ENCODE results near the gene GARNL3. TPM values are rescaled to one million over a fixed set of nuclear protein-coding genes. Genes with fewer than 3 reads are reported as not detected.

GARNL3 gene
- total RNA-seq, 1 experiment from 2014 or later = 1.3 TPM

- no peak for DNase-seq (ENCODE audit: low read depth)
These were observed 85.0 kb downstream of the GARNL3 start for GRCh38 chr9:127349483-127350113.

GRCh38 chr9:127351182-127352166, 86.9 kb downstream of the GARNL3 start:
- DNase-seq (ENCODE audit: low read depth) = no peak

- DNase-seq (ENCODE audit: low read depth) = no peak
These were observed 89.3 kb downstream of the GARNL3 start for GRCh38 chr9:127353882-127354281.

- DNase-seq (ENCODE audit: low read depth) = no peak
These were observed 92.3 kb downstream of the GARNL3 start for GRCh38 chr9:127356906-127357305.

GRCh38 chr9:127358023-127358535, 93.5 kb downstream of the GARNL3 start:
- DNase-seq (ENCODE audit: low read depth) = no peak

GRCh38 chr9:127358770-127359169, 94.2 kb downstream of the GARNL3 start:
- DNase-seq (ENCODE audit: low read depth) = no peak

- DNase-seq (ENCODE audit: low read depth) = peak; percentile 26
These were observed 95.7 kb downstream of the GARNL3 start for GRCh38 chr9:127360250-127360649.

- DNase-seq (ENCODE audit: low read depth) = peak; percentile 18
These were observed 96.3 kb downstream of the GARNL3 start for GRCh38 chr9:127360829-127361228.

GRCh38 chr9:127361561-127361960, 97.0 kb downstream of the GARNL3 start:
- no peak for DNase-seq (ENCODE audit: low read depth)

GRCh38 chr9:127362829-127363228, 98.3 kb downstream of the GARNL3 start:
- no peak for DNase-seq (ENCODE audit: low read depth)

- no peak for DNase-seq (ENCODE audit: low read depth)
These were observed 100.9 kb downstream of the GARNL3 start for GRCh38 chr9:127365461-127365860.

GRCh38 chr9:127366594-127366993, 102.0 kb downstream of the GARNL3 start:
- DNase-seq (ENCODE audit: low read depth) = no peak

GRCh38 chr9:127368852-127369402, 104.4 kb downstream of the GARNL3 start:
- DNase-seq (ENCODE audit: low read depth) = no peak

- no peak for DNase-seq (ENCODE audit: low read depth)
These were observed 104.9 kb downstream of the GARNL3 start for GRCh38 chr9:127369428-127369827.

- DNase-seq (ENCODE audit: low read depth) = no peak
These were observed 105.6 kb downstream of the GARNL3 start for GRCh38 chr9:127370147-127370579.

- no peak for DNase-seq (ENCODE audit: low read depth)
These were observed 106.4 kb downstream of the GARNL3 start for GRCh38 chr9:127370672-127371648.

GRCh38 chr9:127380479-127380878, 115.9 kb downstream of the GARNL3 start:
- no peak for DNase-seq (ENCODE audit: low read depth)

GRCh38 chr9:127382541-127382940, 118.0 kb downstream of the GARNL3 start:
- no peak for DNase-seq (ENCODE audit: low read depth)

- DNase-seq (ENCODE audit: low read depth) = no peak
These were observed 119.6 kb downstream of the GARNL3 start for GRCh38 chr9:127384016-127384730.

GRCh38 chr9:127384901-127385300, 120.3 kb downstream of the GARNL3 start:
- no peak for DNase-seq (ENCODE audit: low read depth)
